OCI-LY7 (cell line): ENCODE results near the gene GLRA3. TPM values are rescaled to one million over a fixed set of nuclear protein-coding genes. Genes with fewer than 3 reads are reported as not detected.

Experiments used
- BruUV-seq: library from RNA; stranded (reverse); fragments of 400-500 nt; replicated peaks from 2 replicates; lab custom pipeline; 2021; lab: Mats Ljungman, UMichigan
- CTCF ChIA-PET: fragments of 300-600 bp; sonication (Branson Sonifier 250); formaldehyde crosslinking; loops from one replicate; lab custom pipeline; 2022; ENCODE audit warnings: antibody characterized with exemption; ENCODE audit not compliant: unreplicated experiment; lab: Charles Lee
- POLR2A ChIA-PET: fragments of 300-600 bp; sonication (Branson Sonifier 250); formaldehyde crosslinking; loops from one replicate; lab custom pipeline; 2022; ENCODE audit warnings: antibody characterized with exemption; lab: Charles Lee
- DNase-seq: peaks from one replicate; pipeline ENCODE4 v3.0.0-alpha.2; 2015; ENCODE audit warnings: low spot score
- H2AFZ ChIP-seq: fragments of 200-600 bp; sonication (generic), shearing (Covaris generic); 2 replicates; pipeline ENCODE4 v1.6.1; 2014; ENCODE audit warnings: mild to moderate bottlenecking, antibody characterized with exemption, low read length, moderate library complexity
- H3K27ac ChIP-seq: fragments of 200-600 bp; sonication (generic); 2 replicates; pipeline ENCODE4 v1.5.1; 2014; ENCODE audit warnings: mixed run types, low read depth, mild to moderate bottlenecking, moderate library complexity, low read length, inconsistent platforms; ENCODE audit not compliant: poor library complexity, severe bottlenecking
- H3K36me3 ChIP-seq: fragments of 200-600 bp; sonication (generic); 2 replicates; pipeline ENCODE4 v1.6.1; 2014; ENCODE audit warnings: mild to moderate bottlenecking, antibody characterized with exemption, low read length, moderate library complexity, mixed read lengths; ENCODE audit not compliant: insufficient read depth
- H3K4me1 ChIP-seq: fragments of 200-600 bp; sonication (generic); 2 replicates; pipeline ENCODE4 v1.5.1; 2014; ENCODE audit warnings: mild to moderate bottlenecking, low read length; ENCODE audit not compliant: insufficient read depth, poor library complexity, severe bottlenecking
- H3K4me2 ChIP-seq: fragments of 200-600 bp; sonication (generic); 2 replicates; pipeline ENCODE4 v1.6.1; 2014; ENCODE audit warnings: mild to moderate bottlenecking, low read length
- H3K4me3 ChIP-seq: fragments of 200-600 bp; sonication (generic); 2 replicates; pipeline ENCODE4 v1.5.1; 2014; ENCODE audit warnings: mild to moderate bottlenecking, low read depth, low read length; ENCODE audit not compliant: poor library complexity, severe bottlenecking
- H3K79me2 ChIP-seq: fragments of 200-600 bp; sonication (generic); 2 replicates; pipeline ENCODE4 v1.6.1; 2016; ENCODE audit warnings: low read depth, mild to moderate bottlenecking, low read length, moderate library complexity, mixed read lengths; ENCODE audit not compliant: insufficient read depth
- H3K9me2 ChIP-seq: fragments of 200-600 bp; sonication (generic); 2 replicates; pipeline ENCODE4 v1.6.1; 2016; ENCODE audit warnings: mild to moderate bottlenecking, low read length, mixed read lengths; ENCODE audit not compliant: insufficient read depth
- H3K9me3 ChIP-seq: fragments of 200-600 bp; sonication (generic); 2 replicates; pipeline ENCODE4 v1.6.1; 2014; ENCODE audit warnings: mild to moderate bottlenecking, mixed run types, low read length, mixed read lengths
- H4K20me1 ChIP-seq: fragments of 200-600 bp; sonication (generic); 2 replicates; pipeline ENCODE4 v1.6.1; 2014; ENCODE audit warnings: mild to moderate bottlenecking, antibody characterized with exemption, low read length, moderate library complexity, mixed read lengths; ENCODE audit not compliant: insufficient read depth
- EZH2phosphoT487 ChIP-seq: fragments of 200-600 bp; sonication (generic); IDR thresholded peaks from 2 replicates; pipeline ENCODE4 v1.6.1; 2018; ENCODE audit warnings: low read depth, borderline replicate concordance, mild to moderate bottlenecking, mixed run types, antibody characterized with exemption, low read length, moderate library complexity, mixed read lengths
- intact Hi-C: fragments of 100-400 bp; cut with micrococcal nuclease; formaldehyde crosslinking; loops from one replicate; pipeline ENCODE4 v1.10.0; 2022; ENCODE audit not compliant: unreplicated experiment
- total RNA-seq, 2 experiments: library from RNA; depleted of rRNA in 1 of 2; stranded (reverse); fragments of >200 nt in 1 of 2; shearing (Covaris generic) in 1 of 2; gene quantifications; 2 replicates each; pipeline ENCODE4 v1.2.3, GENCODE V29; 2014 to 2022
- TF ChIP-seq, protein P1 (sequence below): fragments of 200-600 bp; sonication (generic); conservative IDR thresholded peaks from 2 replicates; pipeline ENCODE4 v1.5.1; 2014; ENCODE audit warnings: mild to moderate bottlenecking, antibody characterized with exemption, low read length, moderate library complexity, mixed read lengths

The GLRA3 gene
- total RNA-seq, 2 experiments from 2014 or later, result 0.92 to 1.6 TPM

DNA sequence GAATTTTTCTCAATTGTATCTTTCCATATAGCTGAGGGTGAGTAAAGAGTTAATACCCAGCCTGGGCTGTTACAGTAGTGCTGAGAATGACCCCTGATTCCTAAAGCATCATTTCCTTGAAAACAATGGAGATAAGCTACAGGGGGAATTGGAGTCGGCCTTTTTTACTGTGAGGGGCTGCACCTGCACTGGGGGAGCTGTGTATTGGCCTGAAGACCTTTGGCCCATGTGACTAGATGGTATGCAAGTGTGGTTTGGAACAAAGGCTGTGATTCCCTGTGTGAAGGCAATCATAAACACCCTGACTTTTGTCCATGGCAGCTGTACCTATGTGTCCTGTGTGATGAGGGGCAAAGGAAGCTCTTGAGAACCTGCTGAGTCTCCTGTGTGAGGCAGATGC, 182.7 kb downstream of the GLRA3 start:
- intact Hi-C loops, result no loop called here
- Histone ChIP-seq H3K79me2 (no peaks in the 10 kb centered on the region), H2AFZ (no peak overlapping the region), H3K4me3 (no peak overlapping the region), H3K36me3 (no peaks in the 10 kb centered on the region), H3K9me2 (no peaks in the 10 kb centered on the region), H3K27ac (no peak overlapping the region), H3K9me3 (no peaks in the 10 kb centered on the region), H3K4me1 (no peaks in the 10 kb centered on the region), H3K4me2 (no peak overlapping the region), H4K20me1 (no peaks in the 10 kb centered on the region)
- no peak for DNase-seq
- no TSS peak for BruUV-seq
- TF ChIP-seq, protein P1, sequence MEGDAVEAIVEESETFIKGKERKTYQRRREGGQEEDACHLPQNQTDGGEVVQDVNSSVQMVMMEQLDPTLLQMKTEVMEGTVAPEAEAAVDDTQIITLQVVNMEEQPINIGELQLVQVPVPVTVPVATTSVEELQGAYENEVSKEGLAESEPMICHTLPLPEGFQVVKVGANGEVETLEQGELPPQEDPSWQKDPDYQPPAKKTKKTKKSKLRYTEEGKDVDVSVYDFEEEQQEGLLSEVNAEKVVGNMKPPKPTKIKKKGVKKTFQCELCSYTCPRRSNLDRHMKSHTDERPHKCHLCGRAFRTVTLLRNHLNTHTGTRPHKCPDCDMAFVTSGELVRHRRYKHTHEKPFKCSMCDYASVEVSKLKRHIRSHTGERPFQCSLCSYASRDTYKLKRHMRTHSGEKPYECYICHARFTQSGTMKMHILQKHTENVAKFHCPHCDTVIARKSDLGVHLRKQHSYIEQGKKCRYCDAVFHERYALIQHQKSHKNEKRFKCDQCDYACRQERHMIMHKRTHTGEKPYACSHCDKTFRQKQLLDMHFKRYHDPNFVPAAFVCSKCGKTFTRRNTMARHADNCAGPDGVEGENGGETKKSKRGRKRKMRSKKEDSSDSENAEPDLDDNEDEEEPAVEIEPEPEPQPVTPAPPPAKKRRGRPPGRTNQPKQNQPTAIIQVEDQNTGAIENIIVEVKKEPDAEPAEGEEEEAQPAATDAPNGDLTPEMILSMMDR, result no peak
- TF ChIP-seq EZH2phosphoT487, result no peak
- POLR2A ChIA-PET, result no interaction called here
- CTCF ChIA-PET, result no interaction called here

DNA sequence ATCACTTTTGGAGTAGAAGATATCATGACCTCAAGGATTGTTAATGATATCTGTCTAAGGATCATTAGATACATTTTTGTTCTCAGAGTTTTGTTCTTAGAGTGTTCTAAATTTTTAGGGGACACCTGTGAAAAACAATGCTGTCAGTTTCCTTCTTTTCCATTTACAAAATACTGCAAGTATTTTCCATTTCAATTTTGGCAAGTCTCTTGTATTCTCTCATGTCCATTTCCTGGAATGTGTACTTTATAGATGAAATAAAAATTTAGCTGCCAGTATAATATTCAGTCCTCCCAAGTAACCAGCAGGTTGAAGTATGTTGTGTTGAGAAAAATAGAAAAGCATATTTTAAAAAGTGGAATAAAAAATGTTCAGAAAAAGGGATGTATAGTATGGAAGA, 188.9 kb downstream of the GLRA3 start:
- no peak for DNase-seq
- Histone ChIP-seq H3K27ac (no peak overlapping the region), H3K36me3 (no peaks in the 10 kb centered on the region), H4K20me1 (no peaks in the 10 kb centered on the region), H3K4me2 (no peak overlapping the region), H2AFZ (no peak overlapping the region), H3K4me1 (no peaks in the 10 kb centered on the region), H3K9me2 (no peaks in the 10 kb centered on the region), H3K9me3 (no peaks in the 10 kb centered on the region), H3K79me2 (no peaks in the 10 kb centered on the region), H3K4me3 (no peak overlapping the region)
- TF ChIP-seq, protein P1, result no peak
- no peak for TF ChIP-seq EZH2phosphoT487
- POLR2A ChIA-PET, result no interaction called here
- intact Hi-C loops, result no loop called here
- BruUV-seq, result no TSS peak
- CTCF ChIA-PET, result no interaction called here

DNA sequence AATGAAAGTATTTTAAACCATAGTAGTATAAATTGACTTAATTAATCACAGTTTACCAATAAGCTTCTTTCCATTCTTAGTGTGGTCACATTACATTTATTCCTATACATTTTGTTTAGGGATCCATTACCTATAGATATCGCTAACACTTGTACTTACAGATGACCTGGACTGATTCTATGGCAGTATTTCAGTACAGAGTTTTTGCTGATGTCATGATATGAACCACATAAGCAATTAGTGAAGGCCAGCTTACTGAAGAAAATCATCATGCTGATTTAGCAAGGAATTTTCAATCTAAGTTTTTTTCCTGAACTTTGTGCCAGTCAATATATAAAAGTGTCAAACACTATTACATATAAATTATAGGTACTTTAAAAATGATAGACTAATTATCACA, 193.3 kb downstream of the GLRA3 start:
- Histone ChIP-seq H3K27ac (no peak overlapping the region), H2AFZ (no peak overlapping the region), H3K4me1 (no peaks in the 10 kb centered on the region), H3K4me2 (no peak overlapping the region), H4K20me1 (no peaks in the 10 kb centered on the region), H3K4me3 (no peak overlapping the region), H3K9me2 (no peaks in the 10 kb centered on the region), H3K9me3 (no peaks in the 10 kb centered on the region), H3K79me2 (no peaks in the 10 kb centered on the region), H3K36me3 (no peaks in the 10 kb centered on the region)
- ChIA-PET CTCF (no interaction called here), POLR2A (no interaction called here)
- no TSS peak for BruUV-seq
- TF ChIP-seq EZH2phosphoT487, result no peak
- TF ChIP-seq, protein P1, result no peak
- DNase-seq, result no peak
- intact Hi-C loops, result no loop called here
